Measurements from ENCODE around the gene EHMT2. TPM values are rescaled to one million over a fixed set of nuclear protein-coding genes. Genes with fewer than 3 reads are reported as not detected.
A peak's percentile ranks its signal among the peaks of the same experiment; 100 is the strongest.
"Not testable (repeated sequence)": the region's sequence is repeated elsewhere in the genome, so short reads cannot be mapped to it uniquely, and the experiment has no call there.

EHMT2 gene
- total and polyA plus RNA-seq, 4 donors: 44.7 to 125 (median 88.3) TPM

DNA sequence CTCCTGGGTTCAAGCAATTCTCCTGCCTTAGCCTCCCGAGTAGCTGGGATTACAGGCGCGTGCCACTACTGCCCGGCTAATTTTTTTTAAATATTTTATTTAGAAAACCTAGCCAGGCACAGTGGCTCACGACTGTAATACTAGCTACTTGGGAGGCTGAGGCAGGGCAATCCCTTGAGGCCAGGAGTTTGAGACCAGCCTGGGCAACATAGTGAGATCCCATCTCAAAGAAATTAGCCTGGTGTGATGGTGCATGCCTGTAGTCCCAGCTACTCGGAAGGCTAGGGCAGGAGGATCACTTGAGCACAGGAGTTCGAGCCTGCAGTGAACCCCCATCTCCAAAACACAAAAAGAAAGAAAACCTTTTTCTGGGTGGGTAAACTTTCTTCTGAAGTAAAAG lies 21.1 kb downstream of the EHMT2 start:
- Histone ChIP-seq H3K36me3 (ENCODE audit: control insufficient read depth, insufficient read depth, low read length) (peaks cover 27% of the 10 kb centered on the region), H3K4me3 (ENCODE audit: low read depth, low read length) (no peak overlapping the region), H3K27me3 (ENCODE audit: control insufficient read depth, insufficient read depth, low read length) (no peaks in the 10 kb centered on the region), H3K4me1 (ENCODE audit: control insufficient read depth, insufficient read depth, low read length) (no peaks in the 10 kb centered on the region), H3K9me3 (ENCODE audit: control insufficient read depth, insufficient read depth, low read length) (no peaks in the 10 kb centered on the region), H3K27ac (ENCODE audit: low read depth, low read length) (no peak overlapping the region)
- 80% methylated on average over 1 of the region's 7 CpGs for WGBS (ENCODE audit: insufficient coverage)
- no peak for DNase-seq (ENCODE audit: low read depth in 4 of 6, low spot score in 6 of 6)

DNA sequence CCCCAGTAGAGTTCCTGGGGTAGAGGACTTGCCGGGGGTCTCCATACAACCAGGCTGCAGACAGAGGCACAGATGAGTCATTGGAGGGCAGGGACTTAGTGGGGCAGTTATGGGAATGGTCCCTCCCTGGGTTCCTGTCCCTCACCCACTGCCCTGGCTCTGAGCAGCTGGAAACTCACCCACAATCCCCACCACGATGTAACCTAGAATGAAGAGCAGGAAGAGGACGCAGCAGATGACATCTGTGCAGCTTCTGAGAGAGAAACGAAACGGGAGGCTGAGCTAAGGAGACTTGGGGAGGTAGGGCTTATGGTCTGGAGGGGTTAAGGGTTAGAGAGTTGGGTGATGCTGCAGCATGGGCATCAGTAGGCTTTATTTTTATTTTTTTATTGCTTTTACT lies 21.6 kb downstream of the EHMT2 start:
- no peak overlapping the region for H3K27ac ChIP-seq (ENCODE audit: low read depth, low read length)
- DNase-seq (ENCODE audit: low read depth in 4 of 6, low spot score in 6 of 6): no peak
- H3K9me3 ChIP-seq (ENCODE audit: control insufficient read depth, insufficient read depth, low read length): no peaks in the 10 kb centered on the region
- 69% methylated on average over 3 of the region's 5 CpGs for WGBS (ENCODE audit: insufficient coverage)
- no peak overlapping the region for H3K4me3 ChIP-seq (ENCODE audit: low read depth, low read length)
- H3K4me1 ChIP-seq (ENCODE audit: control insufficient read depth, insufficient read depth, low read length): no peaks in the 10 kb centered on the region
- H3K27me3 ChIP-seq (ENCODE audit: control insufficient read depth, insufficient read depth, low read length): no peaks in the 10 kb centered on the region
- peaks cover 22% of the 10 kb centered on the region for H3K36me3 ChIP-seq (ENCODE audit: control insufficient read depth, insufficient read depth, low read length)

DNA sequence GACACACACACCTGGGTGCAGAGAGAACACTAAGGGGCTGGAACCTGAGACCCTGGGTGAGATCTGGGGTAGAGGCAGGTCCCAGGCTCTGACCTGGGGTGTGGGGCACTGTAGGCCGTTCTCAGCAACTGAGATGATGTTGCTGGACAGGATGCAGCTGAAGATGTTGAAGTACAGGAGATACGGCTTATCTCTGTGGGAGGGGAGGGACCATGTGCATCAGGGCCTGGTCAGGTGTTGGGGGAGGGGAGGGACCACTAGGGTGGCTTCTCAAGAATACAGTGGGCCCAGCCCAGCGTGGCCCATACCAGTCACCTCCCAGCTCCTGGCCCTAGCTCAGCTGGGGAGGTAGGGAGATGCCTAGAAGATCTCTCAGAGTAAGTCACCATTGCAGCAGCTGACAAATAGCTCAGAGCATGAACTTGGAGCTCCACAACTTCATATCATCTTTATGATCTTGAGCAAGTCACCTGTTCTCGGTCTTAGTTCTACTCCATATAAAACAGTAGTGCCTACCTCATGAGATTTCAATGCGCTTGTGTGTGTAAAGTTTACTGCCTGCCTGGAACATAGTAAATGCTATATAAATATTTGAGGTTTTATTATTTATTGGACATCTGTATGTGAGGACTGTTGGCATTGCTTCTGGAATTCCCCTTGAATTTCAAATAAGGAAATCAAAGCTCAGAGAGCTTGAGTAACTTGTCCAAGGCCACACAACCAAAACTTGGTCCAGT lies 22.5 kb downstream of the EHMT2 start:
- no peak for DNase-seq (ENCODE audit: low read depth in 4 of 6, low spot score in 6 of 6)
- H3K9me3 ChIP-seq (ENCODE audit: control insufficient read depth, insufficient read depth, low read length): no peaks in the 10 kb centered on the region
- peaks cover 13% of the 10 kb centered on the region for H3K36me3 ChIP-seq (ENCODE audit: control insufficient read depth, insufficient read depth, low read length)
- no peak overlapping the region for H3K27ac ChIP-seq (ENCODE audit: low read depth, low read length)
- H3K4me3 ChIP-seq (ENCODE audit: low read depth, low read length): no peak overlapping the region
- H3K27me3 ChIP-seq (ENCODE audit: control insufficient read depth, insufficient read depth, low read length): no peaks in the 10 kb centered on the region
- 66% methylated on average over 2 of the region's 5 CpGs for WGBS (ENCODE audit: insufficient coverage)
- no peaks in the 10 kb centered on the region for H3K4me1 ChIP-seq (ENCODE audit: control insufficient read depth, insufficient read depth, low read length)

DNA sequence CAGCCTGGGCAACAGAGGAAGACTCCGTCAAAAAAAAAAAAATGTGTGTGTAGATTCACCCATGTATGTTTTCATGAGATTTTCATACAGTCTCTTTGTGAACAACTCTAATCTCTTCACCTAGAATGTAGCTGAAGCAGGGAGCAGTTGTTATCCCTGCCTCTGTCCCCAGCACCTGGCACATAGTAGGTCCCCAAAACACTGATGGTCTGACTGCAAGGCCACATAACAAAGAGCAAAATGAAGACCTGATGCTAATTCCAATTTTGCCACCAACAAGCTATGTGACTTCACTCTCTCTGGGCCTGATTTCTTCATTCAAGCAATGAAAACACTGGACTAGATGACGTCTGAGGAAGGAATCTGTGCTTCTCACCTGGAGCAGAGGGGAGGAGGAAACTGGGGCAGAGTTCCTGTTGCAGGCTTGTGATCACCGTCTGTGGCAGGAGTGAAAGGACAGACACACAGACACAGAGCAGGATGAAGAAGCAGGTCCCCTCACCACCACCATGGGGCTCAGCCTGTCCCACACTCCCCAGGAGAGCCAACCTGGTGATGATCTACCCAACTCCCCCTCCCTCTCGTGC lies 23.3 kb downstream of the EHMT2 start:
- H3K4me1 ChIP-seq (ENCODE audit: control insufficient read depth, insufficient read depth, low read length): no peaks in the 10 kb centered on the region
- peaks cover 5% of the 10 kb centered on the region for H3K36me3 ChIP-seq (ENCODE audit: control insufficient read depth, insufficient read depth, low read length)
- no peak for DNase-seq (ENCODE audit: low read depth in 4 of 6, low spot score in 6 of 6)
- no peak overlapping the region for H3K4me3 ChIP-seq (ENCODE audit: low read depth, low read length)
- no peaks in the 10 kb centered on the region for H3K9me3 ChIP-seq (ENCODE audit: control insufficient read depth, insufficient read depth, low read length)
- no CpG with 5 or more reads among the region's 4 CpGs for WGBS (ENCODE audit: insufficient coverage)
- no peaks in the 10 kb centered on the region for H3K27me3 ChIP-seq (ENCODE audit: control insufficient read depth, insufficient read depth, low read length)
- no peak overlapping the region for H3K27ac ChIP-seq (ENCODE audit: low read depth, low read length)

DNA sequence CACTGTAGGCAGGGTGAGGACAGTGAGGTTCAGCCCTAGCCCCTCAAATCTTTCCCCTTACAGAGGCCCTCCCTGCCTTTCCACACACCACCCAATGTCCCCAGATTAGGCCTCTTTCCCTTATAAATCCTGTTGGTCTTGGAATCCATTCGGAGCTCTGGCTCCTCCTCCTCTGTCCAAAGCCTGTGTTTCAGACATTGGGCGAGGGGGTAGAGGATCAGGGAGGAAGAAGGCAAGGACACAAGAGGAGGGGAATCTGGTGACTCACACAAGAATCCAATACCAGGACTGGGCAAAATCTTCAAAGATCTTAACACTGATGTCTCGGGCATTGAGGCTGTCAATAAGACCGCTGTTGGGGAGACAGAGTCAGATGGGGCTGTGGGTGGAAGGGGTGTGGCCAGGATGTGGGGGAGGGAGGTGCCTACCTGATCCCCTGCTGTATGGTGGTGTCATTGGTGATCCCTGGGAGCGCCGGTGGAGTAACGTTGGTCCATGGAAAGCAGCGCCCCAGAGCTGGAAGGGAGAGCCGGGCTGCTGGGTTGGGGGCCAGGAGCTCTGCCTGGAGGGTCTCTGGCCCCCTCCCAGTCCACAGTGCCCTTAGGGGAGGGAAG lies 26.3 kb downstream of the EHMT2 start:
- DNase-seq (ENCODE audit: low read depth in 4 of 6, low spot score in 6 of 6): peak in 1 of 6 donors; percentile 20
- Histone ChIP-seq H3K36me3 (ENCODE audit: control insufficient read depth, insufficient read depth, low read length) (no peaks in the 10 kb centered on the region), H3K27me3 (ENCODE audit: control insufficient read depth, insufficient read depth, low read length) (no peaks in the 10 kb centered on the region), H3K4me1 (ENCODE audit: control insufficient read depth, insufficient read depth, low read length) (no peaks in the 10 kb centered on the region), H3K27ac (ENCODE audit: low read depth, low read length) (no peak overlapping the region), H3K9me3 (ENCODE audit: control insufficient read depth, insufficient read depth, low read length) (no peaks in the 10 kb centered on the region), H3K4me3 (ENCODE audit: low read depth, low read length) (no peak overlapping the region)
- 47% methylated on average over 6 of the region's 9 CpGs for WGBS (ENCODE audit: insufficient coverage)

DNA sequence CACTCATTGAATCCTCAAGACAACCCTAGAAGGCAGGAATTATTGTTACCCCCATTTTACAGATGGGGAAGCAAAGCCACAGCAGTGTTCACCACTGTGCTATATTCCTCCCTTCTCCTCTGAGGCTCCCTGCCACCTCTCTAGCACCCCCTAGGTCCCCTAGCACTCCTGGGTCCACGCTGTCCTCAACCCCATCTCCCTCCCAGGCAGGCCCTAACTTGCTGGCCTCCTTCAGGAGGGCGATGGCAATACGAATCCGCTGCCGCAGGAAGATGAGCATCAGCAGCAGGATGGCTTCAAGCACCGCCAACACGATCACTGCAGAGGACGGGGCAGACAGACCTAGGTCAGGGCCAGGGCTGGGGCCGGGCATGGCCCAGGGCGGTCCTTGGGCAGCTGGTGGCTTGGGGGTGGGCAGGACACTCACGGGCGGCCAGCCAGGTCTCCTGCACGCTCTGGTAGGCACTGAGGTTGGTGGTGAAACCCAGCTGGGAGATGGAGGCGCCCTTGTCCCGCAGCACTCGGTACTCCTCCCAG lies 27.0 kb downstream of the EHMT2 start:
- WGBS (ENCODE audit: insufficient coverage): 78% methylated on average over 15 of the region's 16 CpGs
- no peak overlapping the region for H3K4me3 ChIP-seq (ENCODE audit: low read depth, low read length)
- peaks cover 3% of the 10 kb centered on the region for H3K4me1 ChIP-seq (ENCODE audit: control insufficient read depth, insufficient read depth, low read length)
- H3K27me3 ChIP-seq (ENCODE audit: control insufficient read depth, insufficient read depth, low read length): no peaks in the 10 kb centered on the region
- H3K27ac ChIP-seq (ENCODE audit: low read depth, low read length): no peak overlapping the region
- H3K9me3 ChIP-seq (ENCODE audit: control insufficient read depth, insufficient read depth, low read length): no peaks in the 10 kb centered on the region
- H3K36me3 ChIP-seq (ENCODE audit: control insufficient read depth, insufficient read depth, low read length): no peaks in the 10 kb centered on the region
- no peak for DNase-seq (ENCODE audit: low read depth in 4 of 6, low spot score in 6 of 6)

DNA sequence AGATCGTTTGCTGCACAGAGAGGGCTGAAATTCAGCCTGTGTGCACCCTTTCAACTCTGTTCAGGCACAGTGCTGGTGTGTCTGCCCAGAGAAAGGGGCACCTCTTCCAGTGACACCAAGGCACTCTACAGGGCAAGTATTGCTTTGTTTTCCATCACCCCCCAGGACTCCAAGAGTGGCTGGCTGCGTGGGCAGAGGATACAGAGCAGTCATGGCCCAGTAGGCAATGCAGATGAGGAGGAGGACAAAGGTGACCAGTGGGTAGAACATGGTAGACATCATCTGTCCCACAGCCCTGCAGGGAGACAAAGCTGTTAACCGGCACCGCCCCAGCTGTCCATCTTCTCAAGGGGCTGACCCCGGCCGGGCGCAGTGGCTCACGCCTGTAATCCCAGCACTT lies 28.2 kb downstream of the EHMT2 start:
- Histone ChIP-seq H3K36me3 (ENCODE audit: control insufficient read depth, insufficient read depth, low read length) (no peaks in the 10 kb centered on the region), H3K27me3 (ENCODE audit: control insufficient read depth, insufficient read depth, low read length) (no peaks in the 10 kb centered on the region), H3K4me1 (ENCODE audit: control insufficient read depth, insufficient read depth, low read length) (peaks cover 11% of the 10 kb centered on the region), H3K27ac (ENCODE audit: low read depth, low read length) (no peak overlapping the region), H3K9me3 (ENCODE audit: control insufficient read depth, insufficient read depth, low read length) (no peaks in the 10 kb centered on the region), H3K4me3 (ENCODE audit: low read depth, low read length) (no peak overlapping the region)
- no peak for DNase-seq (ENCODE audit: low read depth in 4 of 6, low spot score in 6 of 6)
- WGBS (ENCODE audit: insufficient coverage): 81% methylated on average over 4 of the region's 8 CpGs

DNA sequence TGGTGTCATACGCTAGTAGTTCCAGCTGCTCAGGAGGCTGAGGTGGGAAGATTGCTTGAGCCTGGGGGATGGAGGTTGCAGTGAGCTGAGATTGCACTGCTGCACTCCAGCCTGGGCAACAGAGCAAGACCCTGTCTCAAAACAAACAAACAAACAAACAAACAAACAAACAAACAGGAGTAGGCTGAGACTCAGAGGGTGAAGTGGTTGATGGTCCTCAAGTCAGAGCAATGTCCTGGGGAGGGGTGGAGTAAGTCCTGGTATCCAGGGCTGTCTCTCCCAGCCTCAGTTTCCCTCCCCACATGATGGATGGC lies 28.9 kb downstream of the EHMT2 start:
- not testable (repeated sequence) for H3K9me3 ChIP-seq (ENCODE audit: control insufficient read depth, insufficient read depth, low read length); H3K27me3 ChIP-seq (ENCODE audit: control insufficient read depth, insufficient read depth, low read length); H3K4me3 ChIP-seq (ENCODE audit: low read depth, low read length); DNase-seq (ENCODE audit: low read depth in 4 of 6, low spot score in 6 of 6); H3K36me3 ChIP-seq (ENCODE audit: control insufficient read depth, insufficient read depth, low read length); H3K27ac ChIP-seq (ENCODE audit: low read depth, low read length)
- H3K4me1 ChIP-seq (ENCODE audit: control insufficient read depth, insufficient read depth, low read length): peaks cover 17% of the 10 kb centered on the region
- WGBS (ENCODE audit: insufficient coverage): 83% methylated on average over 1 of the region's 1 CpG

DNA sequence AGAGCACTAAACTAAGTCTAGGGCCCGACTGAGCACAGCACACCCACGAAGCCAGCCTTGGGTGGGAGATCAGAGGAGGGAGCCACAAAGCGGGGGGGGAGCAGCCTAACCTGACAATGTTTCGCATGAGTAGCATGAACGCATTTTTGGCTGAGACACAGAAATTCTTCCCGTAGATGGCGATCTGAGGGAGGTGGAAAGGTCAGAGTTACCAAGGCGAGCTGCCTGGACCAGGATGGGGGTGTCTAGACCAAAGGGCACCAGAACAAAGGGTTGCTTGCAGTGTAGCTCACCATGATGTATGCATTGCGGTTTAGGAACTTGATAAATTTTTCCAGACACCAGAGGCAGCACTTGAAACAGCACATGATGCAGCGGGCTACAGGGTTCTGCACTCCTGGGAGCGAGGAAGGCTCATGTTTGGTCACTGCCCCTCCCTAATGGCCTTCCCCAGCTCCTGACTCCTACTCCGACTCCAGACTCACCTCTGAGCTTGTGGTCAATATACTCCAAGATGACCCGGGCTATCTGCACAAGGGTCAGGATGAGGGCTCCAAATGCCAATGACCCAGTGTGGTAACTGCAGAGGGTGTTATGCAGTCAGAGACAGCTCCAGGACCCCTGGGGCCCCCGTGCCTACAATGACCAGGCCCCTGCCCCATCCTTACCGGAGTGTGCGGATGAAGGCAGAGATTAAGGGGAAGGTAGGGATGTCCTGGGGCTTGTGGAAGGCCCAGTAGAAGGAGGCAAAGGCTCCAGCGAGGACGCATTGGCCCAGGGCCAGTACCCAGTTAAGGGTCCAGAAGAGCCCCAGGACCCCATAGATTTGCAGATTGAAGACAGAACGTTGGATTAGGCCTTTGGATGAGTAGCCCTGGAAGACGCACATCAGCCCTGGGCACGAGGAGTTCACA lies 32.0 kb downstream of the EHMT2 start:
- Histone ChIP-seq H3K27me3 (ENCODE audit: control insufficient read depth, insufficient read depth, low read length) (no peaks in the 10 kb centered on the region), H3K9me3 (ENCODE audit: control insufficient read depth, insufficient read depth, low read length) (no peaks in the 10 kb centered on the region), H3K4me1 (ENCODE audit: control insufficient read depth, insufficient read depth, low read length) (peaks cover 33% of the 10 kb centered on the region), H3K27ac (ENCODE audit: low read depth, low read length) (no peak overlapping the region), H3K4me3 (ENCODE audit: low read depth, low read length) (no peak overlapping the region), H3K36me3 (ENCODE audit: control insufficient read depth, insufficient read depth, low read length) (peaks cover 6% of the 10 kb centered on the region)
- WGBS (ENCODE audit: insufficient coverage): 81% methylated on average over 21 of the region's 21 CpGs
- no peak for DNase-seq (ENCODE audit: low read depth in 4 of 6, low spot score in 6 of 6)
